Esophagus muscularis mucosa (tissue), 4 donors: Measurements from ENCODE around the gene SLC25A25. TPM values are rescaled to one million over a fixed set of nuclear protein-coding genes. Genes with fewer than 3 reads are reported as not detected.
A peak's percentile ranks its signal among the peaks of the same experiment; 100 is the strongest.

ENCODE experiments used
- DNase-seq: peaks from one replicate; pipeline ENCODE4 v3.0.0-alpha.2; 2017; ENCODE audit errors: extremely low spot score
- H3K27ac ChIP-seq, 4 donors: fragments of 200-600 bp; sonication (generic); replicated peaks in 1 of 4; 1 replicate in 3 of 4; 2 replicates in 1 of 4; pipeline ENCODE4 v1.5.1; 2016 to 2019; ENCODE audit warnings: mild to moderate bottlenecking in 1 of 4
- H3K27me3 ChIP-seq, 4 donors: fragments of 200-600 bp; sonication (generic); one replicate each; pipeline versions ENCODE4 v1.5.1 to v1.6.0; 2016 to 2019
- H3K36me3 ChIP-seq, 4 donors: fragments of 200-600 bp; sonication (generic); one replicate each; pipeline ENCODE4 v1.5.1; 2016 to 2019
- H3K4me1 ChIP-seq, 4 donors: fragments of 200-600 bp; sonication (generic); one replicate each; pipeline ENCODE4 v1.5.1; 2016 to 2019
- H3K4me3 ChIP-seq, 4 donors: fragments of 200-600 bp; sonication (generic); 1 replicate in 2 of 4; 2 replicates in 2 of 4; pipeline ENCODE4 v1.5.1; 2016 to 2019; ENCODE audit warnings: mild to moderate bottlenecking in 4 of 4, moderate library complexity in 1 of 4
- H3K9me3 ChIP-seq, 4 donors: fragments of 200-600 bp; sonication (generic); 1 replicate in 3 of 4; 2 replicates in 1 of 4; pipeline ENCODE4 v1.5.1; 2016 to 2019
- EP300 ChIP-seq: sonication (generic); formaldehyde crosslinking; IDR thresholded peaks from one replicate; pipeline ENCODE4 v1.6.1; 2017; ENCODE audit warnings: antibody characterized with exemption
- POLR2A ChIP-seq: fragments of 450-650 bp; IDR thresholded peaks from one replicate; pipeline ENCODE4 v1.6.1; 2017; ENCODE audit warnings: antibody characterized with exemption, moderate library complexity, mild to moderate bottlenecking, low read depth
- POLR2AphosphoS5 ChIP-seq, 2 donors: sonication (generic); formaldehyde crosslinking; IDR thresholded peaks; one replicate each; pipeline ENCODE4 v1.6.1; 2017; ENCODE audit warnings: antibody characterized with exemption in 2 of 2
- WGBS: methylation state at CpG from one replicate; pipeline ENCODE4 v1.1.5; 2018; 5-methylcytosine and 5-hydroxymethylcytosine counted together
- intact Hi-C: fragments of 100-400 bp; cut with DNase I; formaldehyde crosslinking; loops from one replicate; pipeline ENCODE4 v1.15.1; 2023
- total RNA-seq, 4 donors: library from RNA; depleted of rRNA; stranded (reverse); fragments of >200 nt; gene quantifications; one replicate each; pipeline versions ENCODE4 v1.1.0 to v1.2.1, GENCODE V29; 2016
- TF ChIP-seq, protein P1 (sequence below), 3 experiments: fragments of 200-600 bp in 2 of 3; fragments of 450-650 bp in 1 of 3; sonication (generic) in 2 of 3; IDR thresholded peaks; one replicate each; pipeline ENCODE4 v1.5.1; 2017 to 2019; ENCODE audit warnings: antibody characterized with exemption in 3 of 3, mild to moderate bottlenecking in 2 of 3, moderate library complexity in 1 of 3

Gene SLC25A25
- total RNA-seq, 4 donors from 2014 or later: 14.5 to 140 (median 21.3) TPM

DNA sequence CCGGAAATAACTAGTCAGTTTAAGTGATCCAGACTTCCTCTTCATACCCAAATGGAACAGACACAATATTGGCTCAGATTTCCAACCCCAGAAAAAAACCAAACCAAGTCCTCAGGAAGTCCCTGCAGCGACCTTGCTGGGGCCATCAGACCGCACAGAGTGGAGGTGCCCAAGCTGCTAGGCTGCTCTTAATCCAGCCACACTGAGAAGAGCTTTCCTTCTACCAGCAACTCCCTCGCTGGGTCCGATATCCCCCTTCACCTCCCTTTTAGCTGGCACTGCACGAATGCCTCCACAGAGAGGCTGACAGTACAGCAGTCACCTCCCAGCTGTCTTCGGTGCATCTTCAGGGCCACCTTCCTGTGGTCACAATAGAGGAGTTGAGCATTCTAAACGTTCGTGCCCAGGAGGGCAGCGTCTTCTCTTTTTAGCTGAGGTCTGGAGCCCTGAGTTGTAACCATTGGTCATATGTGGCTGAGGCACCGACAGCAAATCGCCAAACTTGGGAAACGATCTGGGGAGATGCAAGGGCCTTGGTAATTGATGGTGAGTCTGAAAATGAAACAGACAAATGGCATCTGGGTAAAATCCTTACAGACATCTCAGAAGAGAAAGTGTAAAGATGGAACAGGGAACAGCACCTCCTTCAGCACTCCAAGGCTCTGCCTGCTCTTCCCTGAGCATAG is 6.6 kb upstream of the SLC25A25 start:
- peak overlapping the region in 2 of 4 donors; percentile 31 to 38 for H3K27ac ChIP-seq
- TF ChIP-seq, protein P1, sequence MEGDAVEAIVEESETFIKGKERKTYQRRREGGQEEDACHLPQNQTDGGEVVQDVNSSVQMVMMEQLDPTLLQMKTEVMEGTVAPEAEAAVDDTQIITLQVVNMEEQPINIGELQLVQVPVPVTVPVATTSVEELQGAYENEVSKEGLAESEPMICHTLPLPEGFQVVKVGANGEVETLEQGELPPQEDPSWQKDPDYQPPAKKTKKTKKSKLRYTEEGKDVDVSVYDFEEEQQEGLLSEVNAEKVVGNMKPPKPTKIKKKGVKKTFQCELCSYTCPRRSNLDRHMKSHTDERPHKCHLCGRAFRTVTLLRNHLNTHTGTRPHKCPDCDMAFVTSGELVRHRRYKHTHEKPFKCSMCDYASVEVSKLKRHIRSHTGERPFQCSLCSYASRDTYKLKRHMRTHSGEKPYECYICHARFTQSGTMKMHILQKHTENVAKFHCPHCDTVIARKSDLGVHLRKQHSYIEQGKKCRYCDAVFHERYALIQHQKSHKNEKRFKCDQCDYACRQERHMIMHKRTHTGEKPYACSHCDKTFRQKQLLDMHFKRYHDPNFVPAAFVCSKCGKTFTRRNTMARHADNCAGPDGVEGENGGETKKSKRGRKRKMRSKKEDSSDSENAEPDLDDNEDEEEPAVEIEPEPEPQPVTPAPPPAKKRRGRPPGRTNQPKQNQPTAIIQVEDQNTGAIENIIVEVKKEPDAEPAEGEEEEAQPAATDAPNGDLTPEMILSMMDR (IDR thresholded peaks at IDR 0.05): no peak
- TF ChIP-seq POLR2A (no peak), EP300 (no peak), POLR2AphosphoS5 (IDR thresholded peaks at IDR 0.05) (no peak)
- intact Hi-C loops: no loop called here

DNA sequence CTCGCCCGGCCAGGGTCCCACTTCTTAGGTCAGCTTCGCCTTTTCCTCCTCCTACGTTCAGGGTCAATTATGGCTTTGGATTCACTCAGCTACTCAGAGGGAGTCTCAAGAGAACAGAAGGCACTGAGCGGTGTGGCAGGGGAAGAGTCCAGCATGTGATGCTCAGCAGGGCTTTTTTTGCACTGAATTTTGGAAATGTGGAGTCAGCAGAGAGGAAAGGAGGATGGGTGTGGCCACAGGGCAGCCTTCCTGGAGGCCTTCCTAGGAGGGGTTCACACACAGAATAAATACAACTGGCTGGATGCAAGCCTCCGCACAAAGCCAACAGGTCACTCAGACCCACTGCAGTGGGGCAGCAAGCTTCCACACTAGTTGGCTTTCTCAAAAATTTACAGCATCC is 5.8 kb upstream of the SLC25A25 start:
- no peaks in the 10 kb centered on the region for H3K9me3 ChIP-seq
- no peak for TF ChIP-seq POLR2A
- no peak for TF ChIP-seq POLR2AphosphoS5 (IDR thresholded peaks at IDR 0.05)
- no peak for TF ChIP-seq EP300
- TF ChIP-seq, protein P1 (IDR thresholded peaks at IDR 0.05): no peak
- WGBS: 69% methylated on average over 6 of the region's 6 CpGs
- peak overlapping the region in 3 of 4 donors; percentile 2 to 21 (median 10) for H3K27ac ChIP-seq
- intact Hi-C loops: no loop called here
- DNase-seq: no peak
- no peak overlapping the region for H3K4me3 ChIP-seq
- peaks cover 46 to 61% (median 52%) of the 10 kb centered on the region in 4 donors for H3K4me1 ChIP-seq
- peaks cover 4 to 27% (median 25%) of the 10 kb centered on the region in 4 donors for H3K36me3 ChIP-seq
- H3K27me3 ChIP-seq: no peaks in the 10 kb centered on the region

More for the DNA sequence above, 6.6 kb upstream of the SLC25A25 start:
- no peak for DNase-seq
- H3K36me3 ChIP-seq: peaks cover 4 to 27% (median 25%) of the 10 kb centered on the region in 4 donors
- WGBS: 68% methylated on average over 13 of the region's 13 CpGs
- peaks cover 42 to 63% (median 51%) of the 10 kb centered on the region in 4 donors for H3K4me1 ChIP-seq
- no peaks in the 10 kb centered on the region for H3K27me3 ChIP-seq
- no peaks in the 10 kb centered on the region for H3K9me3 ChIP-seq
- H3K4me3 ChIP-seq: no peak overlapping the region

DNA sequence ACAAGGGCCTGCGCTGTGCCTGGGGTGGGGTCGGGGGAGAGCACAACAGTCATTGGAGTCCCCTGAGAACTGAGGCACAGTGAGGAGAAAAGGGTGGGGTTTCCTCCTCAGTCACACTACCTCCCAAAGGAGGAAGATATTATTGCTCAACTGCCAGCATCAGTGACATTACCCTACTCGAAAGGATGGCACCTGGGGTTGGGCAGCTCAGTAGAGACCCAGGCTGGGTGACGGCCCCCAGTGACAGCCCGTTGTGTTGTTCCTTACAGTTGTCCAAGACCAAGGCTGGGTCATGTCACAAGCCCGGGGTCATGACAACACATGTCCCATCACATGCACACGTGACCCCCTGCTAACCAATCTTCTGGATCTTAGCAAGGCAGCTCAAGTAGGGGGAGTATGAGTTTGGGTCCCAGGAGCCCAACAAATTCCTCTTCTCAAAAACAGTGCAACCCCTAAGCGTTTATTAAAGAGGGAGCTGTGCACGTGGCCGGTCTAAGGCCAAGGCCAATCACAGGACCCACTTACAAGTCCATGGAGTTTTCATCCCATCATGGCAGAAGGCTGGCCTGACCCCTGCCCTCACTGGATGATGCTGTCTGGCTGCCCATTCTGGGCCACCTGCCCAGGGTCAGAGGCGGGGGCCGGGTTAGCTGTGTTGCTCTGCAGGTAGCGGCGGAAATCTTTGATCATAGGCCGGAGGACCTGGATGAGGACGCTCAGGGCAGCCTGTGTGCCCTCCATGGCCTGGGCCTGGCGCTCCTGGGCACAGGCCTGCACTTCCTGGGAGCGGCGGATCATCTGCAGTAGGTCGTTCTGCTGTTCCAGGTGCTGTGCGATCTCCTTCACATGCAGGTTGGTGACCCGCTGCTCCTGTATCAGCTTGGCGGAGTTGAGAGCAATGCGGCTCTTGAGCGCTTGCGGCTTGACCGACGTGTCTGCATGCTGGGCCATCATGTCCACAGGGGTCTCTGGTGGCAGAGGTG is 4.9 kb upstream of the SLC25A25 start:
- Histone ChIP-seq H3K4me3 (no peak overlapping the region), H3K27ac (peak overlapping the region in 2 of 4 donors; percentile 2 to 21), H3K36me3 (peaks cover 4 to 27% (median 25%) of the 10 kb centered on the region in 4 donors), H3K9me3 (no peaks in the 10 kb centered on the region), H3K4me1 (peaks cover 46 to 58% (median 50%) of the 10 kb centered on the region in 4 donors), H3K27me3 (no peaks in the 10 kb centered on the region)
- 84% methylated on average over 12 of the region's 28 CpGs for WGBS
- TF ChIP-seq, protein P1 (IDR thresholded peaks at IDR 0.05): no peak
- no peak for TF ChIP-seq POLR2A
- no peak for TF ChIP-seq POLR2AphosphoS5 (IDR thresholded peaks at IDR 0.05)
- TF ChIP-seq EP300: no peak
- DNase-seq: no peak
- intact Hi-C loops: no loop called here

DNA sequence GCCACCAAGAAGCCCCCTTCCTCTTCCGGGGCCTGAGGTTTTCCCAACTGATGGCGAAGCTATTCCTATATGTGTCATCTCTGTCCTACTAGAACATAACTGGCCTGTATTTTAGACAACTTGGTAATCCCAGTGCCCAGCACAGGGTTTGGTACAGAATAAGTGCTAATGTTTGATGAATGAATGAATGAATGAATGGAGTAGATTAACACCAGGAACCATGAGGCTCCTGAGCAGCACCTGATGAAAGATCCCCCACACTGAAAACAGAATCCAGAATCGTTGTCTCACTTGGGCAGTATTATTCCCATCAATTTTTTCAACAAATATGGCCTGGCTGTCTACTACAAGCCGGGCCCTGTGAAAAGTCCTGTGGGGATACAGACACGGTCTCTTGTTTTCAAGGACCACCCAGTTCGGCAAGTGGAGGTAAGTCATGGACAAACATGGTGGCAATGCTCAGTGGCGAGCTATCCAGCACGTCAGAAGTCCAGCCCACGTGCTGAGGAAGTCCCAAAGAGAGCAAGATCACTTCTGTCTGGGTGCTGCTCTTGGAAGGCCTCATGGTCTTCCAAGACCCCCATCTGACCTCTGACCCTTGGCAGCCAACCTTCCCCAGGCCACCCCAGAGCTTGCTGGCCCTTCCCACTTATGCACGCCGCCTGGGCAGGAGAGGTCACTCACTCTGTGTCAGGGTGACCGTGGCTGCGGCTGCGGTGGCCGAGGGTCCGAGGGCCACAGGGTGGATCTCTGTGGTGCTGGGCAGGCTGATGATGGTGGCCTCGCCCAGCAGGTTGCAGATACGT is 1.9 kb upstream of the SLC25A25 start:
- no peak for DNase-seq

More for the DNA sequence above, 1.9 kb upstream of the SLC25A25 start:
- Histone ChIP-seq H3K27ac (peak overlapping the region; percentile 97 to 99 (median 98)), H3K36me3 (peaks cover 4 to 27% (median 24%) of the 10 kb centered on the region in 4 donors), H3K9me3 (no peaks in the 10 kb centered on the region), H3K4me1 (peaks cover 57 to 76% (median 71%) of the 10 kb centered on the region in 4 donors), H3K27me3 (no peaks in the 10 kb centered on the region), H3K4me3 (peak overlapping the region; percentile 86 to 98 (median 93))
- 93% methylated on average over 18 of the region's 18 CpGs for WGBS
- TF ChIP-seq POLR2AphosphoS5 (IDR thresholded peaks at IDR 0.05): no peak
- no peak for TF ChIP-seq POLR2A
- no peak for TF ChIP-seq EP300
- TF ChIP-seq, protein P1 (IDR thresholded peaks at IDR 0.05): no peak
- intact Hi-C loops: no loop called here
